Right lobe of liver (tissue), 6 donors: ENCODE results near the gene TRIM66. TPM values are rescaled to one million over a fixed set of nuclear protein-coding genes. Genes with fewer than 3 reads are reported as not detected.
A peak's percentile ranks its signal among the peaks of the same experiment; 100 is the strongest.

Experiments used
- ATAC-seq, 4 donors: fragments of 200-7000 bp; cut with Tn5 transposase; one replicate each; pipeline ENCODE4 v1.9.1; 2020; ENCODE audit warnings: mild to moderate bottlenecking in 4 of 4, moderate library complexity in 4 of 4
- DNase-seq, 3 donors: peaks; one replicate each; pipeline ENCODE4 v3.0.0-alpha.2; 2020
- H3K27ac ChIP-seq, 3 donors: fragments of 200-600 bp; one replicate each; pipeline ENCODE4 v1.8.0; 2022
- H3K27me3 ChIP-seq, 2 donors: fragments of 200-600 bp; one replicate each; pipeline ENCODE4 v1.8.0; 2022
- H3K36me3 ChIP-seq, 4 donors: fragments of 200-600 bp; sonication (generic) in 1 of 4; one replicate each; pipeline versions ENCODE4 v1.5.1 to v1.8.0; 2017 to 2022; ENCODE audit warnings: control low read depth in 1 of 4
- H3K4me1 ChIP-seq, 4 donors: fragments of 200-600 bp; sonication (generic) in 1 of 4; one replicate each; pipeline versions ENCODE4 v1.5.1 to v1.8.0; 2017 to 2022; ENCODE audit warnings: control low read depth in 1 of 4
- H3K4me3 ChIP-seq, 3 donors: fragments of 200-600 bp; one replicate each; pipeline ENCODE4 v1.8.0; 2022
- H3K9me3 ChIP-seq, 4 donors: fragments of 200-600 bp; sonication (generic) in 1 of 4; one replicate each; pipeline versions ENCODE4 v1.5.1 to v1.8.0; 2017 to 2022; ENCODE audit warnings: control low read depth in 1 of 4
- CTCF ChIP-seq, 4 donors: fragments of 200-600 bp in 3 of 4; fragments of 450-650 bp in 1 of 4; IDR thresholded peaks; one replicate each; pipeline versions ENCODE4 v1.5.1 to v1.8.0; 2016 to 2022; ENCODE audit warnings: antibody characterized with exemption in 4 of 4, mild to moderate bottlenecking in 2 of 4
- POLR2A ChIP-seq: fragments of 450-650 bp; IDR thresholded peaks from one replicate; pipeline ENCODE4 v1.6.1; 2017; ENCODE audit warnings: antibody characterized with exemption, mild to moderate bottlenecking
- WGBS: methylation state at CpG from one replicate; pipeline ENCODE4 v1.1.6; 2018; ENCODE audit warnings: low coverage, low lambda C conversion rate; ENCODE audit not compliant: insufficient coverage; ENCODE audit errors: missing lambda C conversion rate; 5-methylcytosine and 5-hydroxymethylcytosine counted together
- intact Hi-C, 2 donors: fragments of 100-400 bp; cut with DNase I; formaldehyde crosslinking; loops; one replicate each; pipeline versions ENCODE4 v1.11.2 to v1.14.1; 2022
- long read RNA-seq: library from polyadenylated mRNA; unstranded; transcript quantifications from one replicate; pipeline ENCODE4 v2.0.0, GENCODE V29; 2019
- total RNA-seq, 6 experiments: library from RNA; depleted of rRNA in 2 of 6; stranded (reverse); fragments of >200 nt in 2 of 6; fragmentation: NEBNext Ultra II Directional in 3 of 6; extraction: Animal tissue kit (Norgen Biotek cat#: 25700) in 3 of 6; gene quantifications; one replicate each; pipeline versions ENCODE4 v1.1.0 to v1.2.4, GENCODE V29; 2016 to 2023
- donor health status: DM: no; HTN: yes; CAD: no.
- donor health status: DM: no; HTN: no; CAD: no.
- donor health status: DM: no; HTN: no; CAD: no.
- donor health status: DM: no; HTN: yes; CAD: no.
- donor health status: DM: no; HTN: yes; CAD: no.

The TRIM66 gene
- total RNA-seq, result 10 to 100 TPM in 2 of 6 experiments, 1 to 10 TPM in 4; 4.0 to 16.4 (median 6.9) TPM
- long read RNA-seq, result 0 reads

- Histone ChIP-seq H3K36me3 (peaks cover 0 to 36% (median 14%) of the 10 kb centered on the region in 4 donors), H3K9me3 (no peaks in the 10 kb centered on the region), H3K27me3 (no peaks in the 10 kb centered on the region), H3K4me1 (peaks cover 0 to 23% (median 11%) of the 10 kb centered on the region in 4 donors), H3K4me3 (peak within 1 kb of the TSS; percentile 93 to 96 (median 93)), H3K27ac (peak within 1 kb of the TSS; percentile 85 to 96 (median 92))
- peak; percentile 97 to 99 (median 98) for ATAC-seq
- DNase-seq, result peak; percentile 99
- WGBS, result 1% methylated on average over 24 of the region's 67 CpGs
- peak in 1 of 4 donors; percentile 22 for TF ChIP-seq CTCF (IDR thresholded peaks at IDR 0.05)
- TF ChIP-seq POLR2A, result peak; percentile 96
- intact Hi-C loops, result loop anchor here (5.0 to 10.0 kb wide), 2 partner anchors 132 to 280 kb away; partner anchors contain the start of gene TMEM9B (in 1 of the 2)
These were observed at the start of gene TRIM66, which contains the start of gene RPL27A for GRCh38 chr11:8682303-8683114. TRIM66 (minus strand) TSS chr11:8682665; CDS start chr11:8672274, 10,391 bp downstream. RPL27A (plus strand) TSS chr11:8682792; CDS start chr11:8682814, 22 bp downstream.

- Histone ChIP-seq H3K27me3 (no peaks in the 10 kb centered on the region), H3K4me1 (peaks cover 0 to 38% (median 15%) of the 10 kb centered on the region in 4 donors), H3K36me3 (peaks cover 0 to 5% (median 0%) of the 10 kb centered on the region in 4 donors), H3K27ac (peak overlapping the region; percentile 49 to 84 (median 78)), H3K9me3 (no peaks in the 10 kb centered on the region), H3K4me3 (no peak overlapping the region)
- TF ChIP-seq CTCF (IDR thresholded peaks at IDR 0.05) (no peak), POLR2A (no peak)
- intact Hi-C loops, result no loop called here
- WGBS, result 77% methylated on average over 3 of the region's 3 CpGs
- DNase-seq (no peak), ATAC-seq (no peak)
These were observed 49.3 kb upstream of the TRIM66 start for GRCh38 chr11:8731647-8732323.

- peaks cover 0 to 7% (median 0%) of the 10 kb centered on the region in 4 donors for H3K36me3 ChIP-seq
- ATAC-seq (no peak), DNase-seq (no peak)
- peaks cover 0 to 38% (median 15%) of the 10 kb centered on the region in 4 donors for H3K4me1 ChIP-seq
- 80% methylated on average over 1 of the region's 23 CpGs for WGBS
- no peak for TF ChIP-seq CTCF (IDR thresholded peaks at IDR 0.05)
- TF ChIP-seq POLR2A, result no peak
- no peak overlapping the region for H3K4me3 ChIP-seq
- H3K27ac ChIP-seq, result no peak overlapping the region
- no peaks in the 10 kb centered on the region for H3K27me3 ChIP-seq
- no peaks in the 10 kb centered on the region for H3K9me3 ChIP-seq
- intact Hi-C loops, result no loop called here
These were observed 48.2 kb upstream of the TRIM66 start for GRCh38 chr11:8730697-8731020.

- WGBS, result 100% methylated on average over 5 of the region's 38 CpGs
- DNase-seq (no peak), ATAC-seq (no peak)
- Histone ChIP-seq H3K9me3 (no peaks in the 10 kb centered on the region), H3K36me3 (peaks cover 0 to 10% (median 0%) of the 10 kb centered on the region in 4 donors), H3K27me3 (no peaks in the 10 kb centered on the region), H3K4me3 (no peak overlapping the region), H3K27ac (no peak overlapping the region), H3K4me1 (peaks cover 0 to 38% (median 15%) of the 10 kb centered on the region in 4 donors)
- no peak for TF ChIP-seq CTCF (IDR thresholded peaks at IDR 0.05)
- TF ChIP-seq POLR2A, result no peak
- intact Hi-C loops, result no loop called here
These were observed 47.6 kb upstream of the TRIM66 start for GRCh38 chr11:8729837-8730696.
